Right atrium auricular region (tissue), 2 donors: ENCODE results near the gene PSMD3. TPM values are rescaled to one million over a fixed set of nuclear protein-coding genes. Genes with fewer than 3 reads are reported as not detected.

Experiments used
- DNase-seq: peaks from one replicate; pipeline ENCODE4 v3.0.0-alpha.2; 2019; ENCODE audit warnings: low spot score
- H3K27ac ChIP-seq, 2 donors: fragments of 200-600 bp; sonication (generic); 1 replicate in 1 of 2; 2 replicates in 1 of 2; pipeline ENCODE4 v1.5.1; 2016 to 2019
- H3K27me3 ChIP-seq, 2 donors: fragments of 200-600 bp; sonication (generic); one replicate each; pipeline versions ENCODE4 v1.5.1 to v1.6.0; 2017 to 2019
- H3K36me3 ChIP-seq: fragments of 200-600 bp; sonication (generic); one replicate; pipeline ENCODE4 v1.5.1; 2016
- H3K4me1 ChIP-seq, 2 donors: fragments of 200-600 bp; sonication (generic); one replicate each; pipeline versions ENCODE4 v1.5.1 to v1.6.0; 2017 to 2019
- H3K4me3 ChIP-seq, 2 donors: fragments of 200-600 bp; sonication (generic); 1 replicate in 1 of 2; 2 replicates in 1 of 2; pipeline ENCODE4 v1.5.1; 2017 to 2019; ENCODE audit warnings: mild to moderate bottlenecking in 1 of 2, moderate library complexity in 1 of 2
- H3K9me3 ChIP-seq, 2 donors: fragments of 200-600 bp; sonication (generic); one replicate each; pipeline ENCODE4 v1.5.1; 2019
- total RNA-seq, 2 donors: library from RNA; depleted of rRNA; stranded (reverse); fragments of >200 nt; gene quantifications; one replicate each; pipeline ENCODE4 v1.1.0, GENCODE V29; 2016
- TF ChIP-seq, protein P1 (sequence below), 2 donors: fragments of 200-600 bp; sonication (generic); IDR thresholded peaks; one replicate each; pipeline ENCODE4 v1.5.1; 2019; ENCODE audit warnings: antibody characterized with exemption in 2 of 2

Gene PSMD3
- total RNA-seq, 2 donors from 2014 or later, result 76.3 to 88.8 TPM

DNA sequence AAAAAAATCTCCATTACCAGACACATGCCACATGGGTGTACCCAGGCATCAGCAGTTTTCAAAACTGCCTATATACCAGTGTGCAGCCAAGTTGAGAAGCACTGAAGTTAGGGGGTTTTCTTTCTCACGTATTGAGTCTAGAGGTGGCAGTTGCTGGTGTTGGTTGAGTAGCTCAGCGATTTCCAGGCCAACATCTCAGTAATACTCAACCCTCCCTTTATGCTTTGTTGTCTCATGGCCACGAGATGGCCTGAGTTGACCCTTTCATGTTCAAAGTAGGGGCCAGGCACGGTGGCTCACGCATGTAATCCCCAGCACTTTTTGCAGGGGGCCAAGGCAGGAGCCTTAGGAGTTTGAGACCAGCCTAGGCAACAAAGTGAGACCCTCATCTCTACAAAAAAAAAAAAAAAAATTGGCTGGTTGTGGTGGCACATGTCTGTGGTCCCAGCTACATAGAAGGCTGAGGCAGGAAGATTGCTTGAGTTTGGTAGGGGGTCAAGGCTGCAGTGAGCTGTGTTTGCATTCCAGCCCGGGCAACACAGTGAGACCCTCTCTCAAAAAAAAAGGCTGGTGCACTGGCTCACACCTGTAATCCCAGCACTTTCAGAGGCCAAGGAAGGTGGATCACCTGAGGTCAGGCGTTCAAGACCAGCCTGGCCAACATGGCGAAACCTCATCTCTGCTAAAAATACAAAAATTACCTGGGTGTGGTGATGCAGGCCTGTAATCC lies 42.3 kb upstream of the PSMD3 start:
- Histone ChIP-seq H3K27ac (no peak overlapping the region), H3K9me3 (no peaks in the 10 kb centered on the region), H3K27me3 (no peaks in the 10 kb centered on the region), H3K36me3 (no peaks in the 10 kb centered on the region), H3K4me1 (peaks cover 0 to 17% of the 10 kb centered on the region in 2 donors), H3K4me3 (no peak overlapping the region)
- DNase-seq, result no peak
- TF ChIP-seq, protein P1, sequence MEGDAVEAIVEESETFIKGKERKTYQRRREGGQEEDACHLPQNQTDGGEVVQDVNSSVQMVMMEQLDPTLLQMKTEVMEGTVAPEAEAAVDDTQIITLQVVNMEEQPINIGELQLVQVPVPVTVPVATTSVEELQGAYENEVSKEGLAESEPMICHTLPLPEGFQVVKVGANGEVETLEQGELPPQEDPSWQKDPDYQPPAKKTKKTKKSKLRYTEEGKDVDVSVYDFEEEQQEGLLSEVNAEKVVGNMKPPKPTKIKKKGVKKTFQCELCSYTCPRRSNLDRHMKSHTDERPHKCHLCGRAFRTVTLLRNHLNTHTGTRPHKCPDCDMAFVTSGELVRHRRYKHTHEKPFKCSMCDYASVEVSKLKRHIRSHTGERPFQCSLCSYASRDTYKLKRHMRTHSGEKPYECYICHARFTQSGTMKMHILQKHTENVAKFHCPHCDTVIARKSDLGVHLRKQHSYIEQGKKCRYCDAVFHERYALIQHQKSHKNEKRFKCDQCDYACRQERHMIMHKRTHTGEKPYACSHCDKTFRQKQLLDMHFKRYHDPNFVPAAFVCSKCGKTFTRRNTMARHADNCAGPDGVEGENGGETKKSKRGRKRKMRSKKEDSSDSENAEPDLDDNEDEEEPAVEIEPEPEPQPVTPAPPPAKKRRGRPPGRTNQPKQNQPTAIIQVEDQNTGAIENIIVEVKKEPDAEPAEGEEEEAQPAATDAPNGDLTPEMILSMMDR (IDR thresholded peaks at IDR 0.05), result no peak

DNA sequence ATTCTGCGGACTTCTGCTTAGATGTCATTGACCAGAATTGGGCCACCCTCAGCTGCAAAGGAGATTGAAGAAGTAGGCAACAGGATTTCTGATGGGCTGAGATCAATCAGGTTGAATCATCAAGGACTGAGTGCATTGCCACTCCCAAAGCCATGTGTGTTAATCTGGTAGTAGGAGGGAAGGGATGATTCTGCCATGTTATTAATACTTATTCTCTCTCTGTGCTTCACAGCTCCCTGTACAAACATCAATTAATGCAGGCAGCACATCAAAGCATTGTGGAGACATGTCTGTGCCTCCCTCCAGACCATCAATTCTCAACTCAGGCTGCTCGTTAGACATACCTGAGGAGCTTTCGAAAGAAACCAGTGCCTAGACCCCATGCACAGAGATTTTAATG lies 41.5 kb upstream of the PSMD3 start:
- H3K9me3 ChIP-seq, result no peaks in the 10 kb centered on the region
- TF ChIP-seq, protein P1 (IDR thresholded peaks at IDR 0.05), result no peak
- no peak for DNase-seq
- H3K4me3 ChIP-seq, result no peak overlapping the region
- no peak overlapping the region for H3K27ac ChIP-seq
- H3K27me3 ChIP-seq, result no peaks in the 10 kb centered on the region
- no peaks in the 10 kb centered on the region for H3K36me3 ChIP-seq
- peaks cover 0 to 11% of the 10 kb centered on the region in 2 donors for H3K4me1 ChIP-seq

DNA sequence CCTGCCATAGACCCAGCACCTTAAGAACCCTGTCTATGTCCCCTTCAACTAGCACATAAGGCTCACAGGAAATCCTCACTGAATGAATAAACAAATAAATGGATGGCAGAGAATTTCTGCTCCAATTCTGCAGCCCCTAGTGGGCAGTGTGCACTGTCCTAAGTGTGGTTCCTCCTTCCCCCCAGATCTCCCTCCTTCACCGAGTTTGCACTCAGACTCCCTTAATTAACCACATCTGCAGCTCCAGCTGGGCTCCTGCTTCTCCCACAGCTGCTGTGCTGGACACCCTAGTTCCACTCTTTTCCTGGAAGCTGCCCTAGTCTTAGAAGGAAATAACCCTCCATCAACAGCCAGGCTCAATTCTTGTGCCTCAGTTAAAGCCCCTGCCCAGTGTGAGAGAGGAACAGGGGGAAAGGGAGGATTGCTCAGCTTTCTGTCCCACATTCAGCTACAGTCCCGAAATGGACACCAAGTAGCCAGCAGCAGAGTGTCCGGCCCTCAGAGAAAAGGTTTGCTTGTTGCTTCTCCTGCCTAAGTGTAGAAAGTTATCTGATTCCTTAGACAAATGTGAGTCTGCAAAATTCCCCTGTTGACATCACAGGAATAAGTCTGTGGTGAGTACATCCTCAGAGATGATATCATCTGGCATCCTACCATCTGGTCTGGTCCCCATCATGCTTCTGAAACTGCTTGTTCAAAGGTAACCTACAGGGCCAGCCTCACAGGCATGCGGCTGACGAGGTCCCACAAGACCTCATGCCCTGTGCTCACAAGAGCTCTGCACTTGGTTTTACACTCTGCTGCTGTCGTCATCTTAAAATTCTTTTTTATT lies 40.8 kb upstream of the PSMD3 start:
- Histone ChIP-seq H3K27ac (no peak overlapping the region), H3K4me3 (no peak overlapping the region), H3K4me1 (peaks cover 0 to 4% of the 10 kb centered on the region in 2 donors), H3K9me3 (no peaks in the 10 kb centered on the region), H3K27me3 (no peaks in the 10 kb centered on the region), H3K36me3 (no peaks in the 10 kb centered on the region)
- TF ChIP-seq, protein P1 (IDR thresholded peaks at IDR 0.05), result peak in 1 of 2 donors; percentile 45
- DNase-seq, result no peak

DNA sequence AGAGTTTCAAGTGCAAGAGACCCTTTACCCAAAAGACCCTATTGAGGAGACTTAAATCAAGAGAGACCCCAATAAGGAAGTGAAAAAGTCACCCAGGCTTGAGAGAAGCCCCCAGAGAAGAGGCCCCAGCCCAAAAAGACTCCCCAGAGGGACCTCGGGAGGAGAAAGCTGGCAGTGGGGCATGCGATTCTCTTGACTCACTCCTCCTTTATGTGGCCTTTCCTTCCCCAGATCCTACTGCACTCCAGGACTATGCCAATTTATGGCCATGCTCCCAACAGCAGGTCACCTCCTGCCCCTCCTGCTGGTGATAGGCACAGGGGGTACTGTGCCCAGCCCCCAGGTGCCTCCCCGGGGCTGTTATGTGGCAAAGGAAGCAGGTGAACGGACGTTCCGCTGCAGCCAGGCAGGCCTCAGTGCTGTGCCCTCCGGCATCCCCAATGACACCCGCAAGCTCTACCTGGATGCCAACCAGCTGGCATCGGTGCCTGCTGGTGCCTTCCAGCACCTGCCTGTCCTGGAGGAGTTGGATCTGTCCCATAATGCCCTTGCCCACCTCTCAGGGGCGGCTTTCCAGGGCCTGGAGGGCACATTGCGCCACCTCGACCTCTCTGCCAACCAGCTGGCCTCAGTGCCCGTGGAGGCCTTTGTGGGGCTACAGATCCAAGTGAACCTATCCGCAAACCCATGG lies 36.8 kb upstream of the PSMD3 start:
- no peak for DNase-seq
- Histone ChIP-seq H3K27ac (no peak overlapping the region), H3K36me3 (no peaks in the 10 kb centered on the region), H3K27me3 (no peaks in the 10 kb centered on the region), H3K4me3 (no peak overlapping the region), H3K9me3 (no peaks in the 10 kb centered on the region), H3K4me1 (no peaks in the 10 kb centered on the region)
- TF ChIP-seq, protein P1 (IDR thresholded peaks at IDR 0.05), result no peak

DNA sequence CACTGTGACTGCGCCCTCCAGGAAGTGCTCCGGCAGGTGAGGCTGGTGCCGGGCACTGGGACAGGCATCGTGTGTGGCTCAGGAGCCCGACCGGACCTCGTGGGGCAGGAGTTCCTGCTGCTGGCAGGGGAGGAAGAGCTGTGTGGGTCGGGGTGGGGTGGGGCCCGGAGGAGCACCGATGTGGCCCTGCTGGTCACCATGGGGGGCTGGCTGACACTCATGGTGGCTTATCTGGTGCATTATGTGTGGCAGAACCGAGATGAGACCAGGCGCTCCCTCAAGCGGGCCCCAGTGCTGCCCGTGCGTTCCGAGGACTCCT lies 36.3 kb upstream of the PSMD3 start:
- H3K4me1 ChIP-seq, result no peaks in the 10 kb centered on the region
- no peak for DNase-seq
- TF ChIP-seq, protein P1 (IDR thresholded peaks at IDR 0.05), result no peak
- H3K4me3 ChIP-seq, result no peak overlapping the region
- no peak overlapping the region for H3K27ac ChIP-seq
- H3K27me3 ChIP-seq, result no peaks in the 10 kb centered on the region
- no peaks in the 10 kb centered on the region for H3K9me3 ChIP-seq
- H3K36me3 ChIP-seq, result no peaks in the 10 kb centered on the region
